ENCODE data around the gene TSPAN12.

The TSPAN12 gene

DNA sequence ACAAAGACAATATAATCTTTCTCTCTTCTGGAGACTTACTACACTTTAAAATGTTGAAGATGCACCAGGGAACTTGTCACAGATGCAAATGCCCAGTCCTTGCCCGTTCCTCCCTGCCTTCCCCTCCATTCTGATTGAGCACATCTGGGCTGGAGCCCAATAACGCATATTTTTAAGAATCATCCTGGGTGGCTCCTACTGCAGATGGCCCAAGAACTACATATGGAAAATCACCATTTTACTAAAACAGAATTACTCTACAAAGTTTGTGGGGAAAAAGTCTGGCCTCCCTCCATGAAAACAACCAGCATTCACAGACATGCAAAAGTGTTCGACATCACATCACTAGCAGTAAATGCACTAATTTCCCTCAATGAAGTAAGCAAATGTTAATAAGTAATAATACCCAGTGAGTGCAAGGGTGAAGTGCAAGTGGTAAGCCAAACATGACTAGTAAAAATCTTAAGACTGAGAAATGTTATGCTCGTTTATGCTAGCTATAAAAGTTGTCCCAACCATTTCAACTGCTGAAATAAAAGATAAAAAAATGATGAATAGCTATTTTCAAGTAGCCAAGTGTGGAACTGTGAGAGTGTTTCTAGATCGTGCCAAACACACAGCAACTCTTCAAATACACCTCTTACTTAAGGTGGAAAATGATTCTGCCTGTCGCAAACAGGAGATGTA, 43.5 kb downstream of the TSPAN12 start:
- Histone ChIP-seq H2AK5ac (ENCODE audit: low read depth, low read length) (no peak overlapping the region), H2BK12ac (ENCODE audit: low read length) (no peak overlapping the region)
- WGBS, 2 donors (ENCODE audit: extremely low coverage in 2 of 2, insufficient read length in 2 of 2, insufficient replicate concordance in 1 of 2) = no CpG with 5 or more reads among the region's 6 CpGs

DNA sequence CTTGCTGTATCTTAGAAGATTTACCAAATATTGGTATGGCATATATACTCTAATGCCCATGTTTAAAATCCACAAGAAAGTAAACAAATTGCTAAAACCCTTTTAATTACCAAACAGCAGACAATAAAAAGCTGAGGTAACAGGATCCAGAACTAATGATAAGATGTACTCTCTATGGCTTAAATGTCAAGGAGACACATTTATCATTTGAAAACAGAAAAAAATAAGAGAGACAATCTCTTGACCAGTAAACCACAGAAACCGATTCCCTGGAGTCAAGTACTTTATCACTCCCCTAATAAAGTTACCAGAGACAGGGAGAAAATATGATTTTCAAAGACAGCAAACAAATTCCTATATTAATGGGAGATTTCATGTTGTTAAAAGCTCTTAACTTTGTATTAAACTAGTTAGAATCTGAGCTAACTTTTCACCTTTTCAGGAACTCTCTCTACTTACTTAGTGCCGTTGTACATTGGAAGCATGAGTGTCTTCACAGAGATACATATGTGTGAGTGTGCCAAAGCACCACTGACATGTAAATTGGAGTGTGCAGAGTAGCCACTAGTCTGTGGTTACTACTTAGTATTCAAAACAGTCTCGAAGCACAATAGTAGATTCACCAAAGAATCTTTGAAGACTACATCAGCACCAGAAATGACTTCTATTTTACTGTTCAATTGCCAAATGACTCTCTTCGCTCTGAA, 44.2 kb downstream of the TSPAN12 start:
- Histone ChIP-seq H2BK15ac (ENCODE audit: low read length) (no peak overlapping the region), H3K23ac (ENCODE audit: low read depth, low read length, poor library complexity) (no peak overlapping the region), H3K9me3 (replicated peaks in 1 of 2; ENCODE audit: control insufficient read depth in 2 of 2, insufficient read depth in 1 of 2, low read depth in 1 of 2, low read length in 2 of 2) (no peaks in the 10 kb centered on the region), H2BK5ac (ENCODE audit: low read length) (no peak overlapping the region), H3K14ac (ENCODE audit: low read length) (no peak overlapping the region), H3K27me3 (ENCODE audit: control insufficient read depth in 3 of 3, insufficient read depth in 3 of 3, low read depth in 1 of 3, low read length in 3 of 3) (no peaks in the 10 kb centered on the region), H3K4me2 (ENCODE audit: insufficient read depth, low read length, poor library complexity, severe bottlenecking) (no peak overlapping the region), H3K18ac (ENCODE audit: low read length) (no peak overlapping the region), H4K91ac (ENCODE audit: low read depth, low read length, poor library complexity) (no peak overlapping the region), H2AFZ (ENCODE audit: low read length) (no peak overlapping the region), H3K4me1 (ENCODE audit: control insufficient read depth in 2 of 2, insufficient read depth in 1 of 2, low read depth in 1 of 2, low read length in 2 of 2) (no peaks in the 10 kb centered on the region), H3K9ac (ENCODE audit: low read depth, low read length, poor library complexity) (no peak overlapping the region), H3K27ac (replicated peaks; ENCODE audit: low read length) (no peak overlapping the region), H4K8ac (ENCODE audit: low read depth, low read length) (no peak overlapping the region), H2AK5ac (ENCODE audit: low read depth, low read length) (no peak overlapping the region), H3K4ac (ENCODE audit: low read length) (no peak overlapping the region), H3K4me3 (ENCODE audit: low read length in 2 of 2) (no peak overlapping the region), H2BK120ac (ENCODE audit: low read depth, low read length) (no peak overlapping the region), H3K36me3 (replicated peaks in 1 of 2; ENCODE audit: control insufficient read depth in 2 of 2, insufficient read depth in 2 of 2, low read length in 2 of 2) (peaks cover 3 to 35% of the 10 kb centered on the region in 2 donors), H3K79me1 (ENCODE audit: low read depth, low read length) (peaks cover 2% of the 10 kb centered on the region), H2BK12ac (ENCODE audit: low read length) (no peak overlapping the region)
- no peak for DNase-seq (ENCODE audit: low spot score)
- no CpG with 5 or more reads among the region's 4 CpGs for WGBS, 2 donors (ENCODE audit: extremely low coverage in 2 of 2, insufficient read length in 2 of 2, insufficient replicate concordance in 1 of 2)

More for the DNA sequence above, 43.5 kb downstream of the TSPAN12 start:
- H2BK15ac ChIP-seq (ENCODE audit: low read length) = no peak overlapping the region
- H3K79me1 ChIP-seq (ENCODE audit: low read depth, low read length) = peaks cover 2% of the 10 kb centered on the region
- peaks cover 3 to 29% of the 10 kb centered on the region in 2 donors for H3K36me3 ChIP-seq (replicated peaks in 1 of 2; ENCODE audit: control insufficient read depth in 2 of 2, insufficient read depth in 2 of 2, low read length in 2 of 2)
- no peak overlapping the region for H2AFZ ChIP-seq (ENCODE audit: low read length)
- H2BK5ac ChIP-seq (ENCODE audit: low read length) = no peak overlapping the region
- H3K9ac ChIP-seq (ENCODE audit: low read depth, low read length, poor library complexity) = no peak overlapping the region
- no peak overlapping the region for H3K4ac ChIP-seq (ENCODE audit: low read length)
- no peak overlapping the region for H4K8ac ChIP-seq (ENCODE audit: low read depth, low read length)
- H2BK120ac ChIP-seq (ENCODE audit: low read depth, low read length) = no peak overlapping the region
- H3K18ac ChIP-seq (ENCODE audit: low read length) = no peak overlapping the region
- no peak overlapping the region for H3K14ac ChIP-seq (ENCODE audit: low read length)
- no peaks in the 10 kb centered on the region for H3K9me3 ChIP-seq (replicated peaks in 1 of 2; ENCODE audit: control insufficient read depth in 2 of 2, insufficient read depth in 1 of 2, low read depth in 1 of 2, low read length in 2 of 2)
- H4K91ac ChIP-seq (ENCODE audit: low read depth, low read length, poor library complexity) = no peak overlapping the region
- no peak overlapping the region for H3K4me3 ChIP-seq (ENCODE audit: low read length in 2 of 2)
- H3K27me3 ChIP-seq (ENCODE audit: control insufficient read depth in 3 of 3, insufficient read depth in 3 of 3, low read depth in 1 of 3, low read length in 3 of 3) = no peaks in the 10 kb centered on the region
- no peak for DNase-seq (ENCODE audit: low spot score)
- no peak overlapping the region for H3K23ac ChIP-seq (ENCODE audit: low read depth, low read length, poor library complexity)
- no peak overlapping the region for H3K4me2 ChIP-seq (ENCODE audit: insufficient read depth, low read length, poor library complexity, severe bottlenecking)
- no peak overlapping the region for H3K27ac ChIP-seq (replicated peaks; ENCODE audit: low read length)
- H3K4me1 ChIP-seq (ENCODE audit: control insufficient read depth in 2 of 2, insufficient read depth in 1 of 2, low read depth in 1 of 2, low read length in 2 of 2) = no peaks in the 10 kb centered on the region

DNA sequence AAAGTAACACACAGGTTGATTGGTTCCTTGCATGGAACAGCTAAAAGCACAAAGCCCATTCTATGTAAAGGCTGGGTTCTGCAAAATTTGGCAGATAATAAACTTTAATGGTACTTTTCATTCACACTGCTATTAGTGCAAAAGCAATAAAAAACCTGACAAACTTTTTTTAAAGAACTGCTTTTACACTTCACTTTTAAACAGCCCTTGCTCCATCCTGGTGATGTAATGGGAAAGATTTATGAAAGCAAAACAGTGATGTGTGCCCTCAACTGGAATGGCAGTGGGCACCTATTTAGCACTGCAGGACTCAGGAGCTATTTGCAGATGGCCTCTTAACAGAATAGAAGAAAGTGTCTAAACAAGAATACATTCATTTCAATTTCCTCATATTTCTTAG, 44.9 kb downstream of the TSPAN12 start:
- Histone ChIP-seq H2BK120ac (ENCODE audit: low read depth, low read length) (no peak overlapping the region), H3K4me1 (ENCODE audit: control insufficient read depth in 2 of 2, insufficient read depth in 1 of 2, low read depth in 1 of 2, low read length in 2 of 2) (no peaks in the 10 kb centered on the region), H3K9me3 (replicated peaks in 1 of 2; ENCODE audit: control insufficient read depth in 2 of 2, insufficient read depth in 1 of 2, low read depth in 1 of 2, low read length in 2 of 2) (no peaks in the 10 kb centered on the region), H2AK5ac (ENCODE audit: low read depth, low read length) (no peak overlapping the region), H3K14ac (ENCODE audit: low read length) (no peak overlapping the region), H4K91ac (ENCODE audit: low read depth, low read length, poor library complexity) (no peak overlapping the region), H4K8ac (ENCODE audit: low read depth, low read length) (no peak overlapping the region), H3K4me3 (ENCODE audit: low read length in 2 of 2) (no peak overlapping the region), H3K79me1 (ENCODE audit: low read depth, low read length) (peaks cover 2% of the 10 kb centered on the region), H2BK15ac (ENCODE audit: low read length) (no peak overlapping the region), H3K23ac (ENCODE audit: low read depth, low read length, poor library complexity) (no peak overlapping the region), H3K18ac (ENCODE audit: low read length) (no peak overlapping the region), H2BK5ac (ENCODE audit: low read length) (no peak overlapping the region), H3K27ac (replicated peaks; ENCODE audit: low read length) (no peak overlapping the region), H3K4me2 (ENCODE audit: insufficient read depth, low read length, poor library complexity, severe bottlenecking) (no peak overlapping the region), H3K27me3 (ENCODE audit: control insufficient read depth in 3 of 3, insufficient read depth in 3 of 3, low read depth in 1 of 3, low read length in 3 of 3) (no peaks in the 10 kb centered on the region), H3K4ac (ENCODE audit: low read length) (no peak overlapping the region), H2BK12ac (ENCODE audit: low read length) (no peak overlapping the region), H2AFZ (ENCODE audit: low read length) (no peak overlapping the region), H3K36me3 (replicated peaks in 1 of 2; ENCODE audit: control insufficient read depth in 2 of 2, insufficient read depth in 2 of 2, low read length in 2 of 2) (peaks cover 3 to 41% of the 10 kb centered on the region in 2 donors), H3K9ac (ENCODE audit: low read depth, low read length, poor library complexity) (no peak overlapping the region)
- no peak for DNase-seq (ENCODE audit: low spot score)

DNA sequence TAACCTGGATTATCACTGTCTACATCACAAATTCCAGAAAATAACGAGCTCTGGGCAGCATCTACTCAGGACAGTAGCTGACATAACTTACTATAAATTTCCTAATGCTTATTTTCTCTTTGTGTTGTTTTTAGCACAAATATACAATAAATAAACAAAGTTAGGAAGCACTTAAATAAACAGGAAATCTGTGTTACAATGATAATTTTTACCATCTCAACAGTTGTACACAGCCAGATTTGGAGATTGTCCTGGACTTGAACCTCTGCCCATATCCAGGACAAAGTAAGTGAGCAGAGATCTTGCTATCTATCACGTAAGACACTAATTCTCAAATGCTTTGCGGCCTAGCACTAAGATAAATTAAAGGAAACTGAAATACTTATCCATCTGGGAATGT, 48.7 kb downstream of the TSPAN12 start:
- Histone ChIP-seq H4K8ac (ENCODE audit: low read depth, low read length) (no peak overlapping the region), H2BK5ac (ENCODE audit: low read length) (no peak overlapping the region), H3K4me1 (ENCODE audit: control insufficient read depth in 2 of 2, insufficient read depth in 1 of 2, low read depth in 1 of 2, low read length in 2 of 2) (no peaks in the 10 kb centered on the region), H3K18ac (ENCODE audit: low read length) (no peak overlapping the region), H2AFZ (ENCODE audit: low read length) (no peak overlapping the region), H3K9me3 (replicated peaks in 1 of 2; ENCODE audit: control insufficient read depth in 2 of 2, insufficient read depth in 1 of 2, low read depth in 1 of 2, low read length in 2 of 2) (no peaks in the 10 kb centered on the region), H3K23ac (ENCODE audit: low read depth, low read length, poor library complexity) (no peak overlapping the region), H3K79me1 (ENCODE audit: low read depth, low read length) (peaks cover 2% of the 10 kb centered on the region), H4K91ac (ENCODE audit: low read depth, low read length, poor library complexity) (no peak overlapping the region), H3K9ac (ENCODE audit: low read depth, low read length, poor library complexity) (no peak overlapping the region), H2BK12ac (ENCODE audit: low read length) (no peak overlapping the region), H3K27me3 (ENCODE audit: control insufficient read depth in 3 of 3, insufficient read depth in 3 of 3, low read depth in 1 of 3, low read length in 3 of 3) (no peaks in the 10 kb centered on the region), H2BK120ac (ENCODE audit: low read depth, low read length) (no peak overlapping the region), H3K27ac (replicated peaks; ENCODE audit: low read length) (no peak overlapping the region), H3K4me2 (ENCODE audit: insufficient read depth, low read length, poor library complexity, severe bottlenecking) (no peak overlapping the region), H3K4ac (ENCODE audit: low read length) (no peak overlapping the region), H2AK5ac (ENCODE audit: low read depth, low read length) (no peak overlapping the region), H3K14ac (ENCODE audit: low read length) (no peak overlapping the region), H3K36me3 (replicated peaks in 1 of 2; ENCODE audit: control insufficient read depth in 2 of 2, insufficient read depth in 2 of 2, low read length in 2 of 2) (peaks cover 3 to 45% of the 10 kb centered on the region in 2 donors), H3K4me3 (ENCODE audit: low read length in 2 of 2) (no peak overlapping the region), H2BK15ac (ENCODE audit: low read length) (no peak overlapping the region)
- no peak for DNase-seq (ENCODE audit: low spot score)
- no CpG with 5 or more reads among the region's 3 CpGs for WGBS, 2 donors (ENCODE audit: extremely low coverage in 2 of 2, insufficient read length in 2 of 2, insufficient replicate concordance in 1 of 2)
